ENCODE measurements around the gene PCGF2.

The PCGF2 gene

DNA sequence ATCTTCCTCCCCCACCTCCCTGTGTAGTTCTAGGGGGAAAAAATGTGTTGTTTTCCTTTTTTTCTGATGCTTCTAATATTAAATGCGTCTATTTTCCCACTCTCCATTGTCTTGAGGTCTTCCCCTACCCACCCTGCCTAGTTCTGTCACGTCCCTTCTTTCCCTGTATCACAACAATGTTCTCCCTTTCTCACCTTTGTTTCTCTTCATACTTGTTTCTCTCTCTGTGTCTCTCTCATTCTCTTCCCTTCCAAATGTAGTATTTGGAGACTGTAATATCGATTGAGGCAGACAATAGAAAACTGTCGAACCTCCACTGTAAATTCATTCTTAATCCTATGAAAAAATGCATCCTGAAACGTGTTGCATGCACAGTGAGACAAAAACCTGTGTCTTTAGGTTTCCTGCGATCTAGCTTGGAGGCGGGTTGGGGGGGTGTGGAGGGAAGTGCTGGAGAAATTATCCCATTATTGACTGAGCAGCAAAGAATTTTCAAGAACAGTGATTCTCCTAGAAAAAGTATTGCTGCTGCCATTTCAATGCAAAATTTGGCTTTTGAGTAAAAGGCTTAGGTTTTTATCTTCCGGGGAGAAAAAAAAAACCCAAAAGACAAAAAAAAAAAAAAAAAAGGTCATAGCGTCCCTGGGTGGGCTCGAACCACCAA is 3.1 kb upstream of the PCGF2 start (continued):
- TF ChIP-seq, protein P1, sequence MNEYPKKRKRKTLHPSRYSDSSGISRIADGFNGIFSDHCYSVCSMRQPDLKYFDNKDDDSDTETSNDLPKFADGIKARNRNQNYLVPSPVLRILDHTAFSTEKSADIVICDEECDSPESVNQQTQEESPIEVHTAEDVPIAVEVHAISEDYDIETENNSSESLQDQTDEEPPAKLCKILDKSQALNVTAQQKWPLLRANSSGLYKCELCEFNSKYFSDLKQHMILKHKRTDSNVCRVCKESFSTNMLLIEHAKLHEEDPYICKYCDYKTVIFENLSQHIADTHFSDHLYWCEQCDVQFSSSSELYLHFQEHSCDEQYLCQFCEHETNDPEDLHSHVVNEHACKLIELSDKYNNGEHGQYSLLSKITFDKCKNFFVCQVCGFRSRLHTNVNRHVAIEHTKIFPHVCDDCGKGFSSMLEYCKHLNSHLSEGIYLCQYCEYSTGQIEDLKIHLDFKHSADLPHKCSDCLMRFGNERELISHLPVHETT (tag by site-specific recombination; IDR thresholded peaks at IDR 0.05), result 0 out of 2 replicates have a peak, but pooled peaks have one; percentile 64
- no peak for TF ChIP-seq ZNF658 (tag by site-specific recombination; IDR thresholded peaks at IDR 0.05)
- TF ChIP-seq ZNF169 (tag by site-specific recombination; IDR thresholded peaks at IDR 0.05), result no peak
- no peak for TF ChIP-seq SP2 (tag by site-specific recombination; IDR thresholded peaks at IDR 0.05)
- no peak for TF ChIP-seq ZNF23 (tag by site-specific recombination; IDR thresholded peaks at IDR 0.05; ENCODE audit: borderline replicate concordance)
- no peak for TF ChIP-seq ZNF174 (tag by site-specific recombination; IDR thresholded peaks at IDR 0.05)
- no peak for TF ChIP-seq MYNN (tag by site-specific recombination; IDR thresholded peaks at IDR 0.05; ENCODE audit: borderline replicate concordance)
- no peak for TF ChIP-seq ZNF138 (tag by site-specific recombination; IDR thresholded peaks at IDR 0.05; ENCODE audit: borderline replicate concordance)
- TF ChIP-seq ZSCAN16 (tag by site-specific recombination; IDR thresholded peaks at IDR 0.05), result no peak
- TF ChIP-seq GFI1B (tag by site-specific recombination; IDR thresholded peaks at IDR 0.05), result no peak
- TF ChIP-seq KLF10 (tag by site-specific recombination; IDR thresholded peaks at IDR 0.05), result 0 out of 2 replicates have a peak, but pooled peaks have one; percentile 68

DNA sequence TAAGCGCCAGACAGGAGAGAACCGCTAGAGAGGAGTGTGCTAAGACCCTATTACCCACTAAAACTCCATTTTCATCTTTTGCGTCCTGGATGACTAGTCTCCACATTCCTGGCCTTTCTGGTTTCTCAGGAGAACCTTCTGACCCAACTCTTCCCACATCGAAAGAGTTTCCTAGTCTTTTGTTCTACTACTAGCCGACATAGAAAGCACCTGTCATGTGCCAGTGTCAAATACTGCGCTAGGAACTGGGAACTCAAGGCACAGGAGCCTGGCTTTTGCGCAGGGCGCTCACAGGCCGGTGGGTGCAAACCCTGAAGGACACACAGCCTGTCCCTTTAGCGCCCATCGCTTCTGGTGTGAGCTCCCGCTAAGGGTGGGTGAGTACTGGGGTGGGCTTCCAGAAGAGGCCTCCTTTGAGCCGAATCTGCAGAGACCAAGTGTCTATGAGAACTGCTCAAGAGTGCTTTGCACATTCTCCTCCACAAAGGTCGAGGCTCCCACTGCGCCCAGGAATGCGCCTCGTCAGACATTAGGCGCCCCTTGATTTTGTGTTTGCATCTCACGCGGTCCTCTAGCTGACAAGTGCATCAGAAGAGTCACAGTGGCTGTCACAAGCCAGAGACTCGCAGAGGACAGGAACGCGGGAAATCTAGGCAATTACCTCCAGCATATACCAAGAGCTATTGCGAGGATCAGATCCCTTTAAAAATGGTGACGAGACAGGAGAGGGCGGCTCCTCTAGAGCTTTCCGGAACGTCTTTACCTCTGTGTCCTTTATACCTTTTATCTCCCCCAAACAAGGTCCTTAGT is 2.4 kb upstream of the PCGF2 start:
- H3K4me1 ChIP-seq (ENCODE audit: control insufficient read depth, insufficient read depth, low read length), result peaks cover 25% of the 10 kb centered on the region
- ChIA-PET POLR2A (interaction anchor here (0.9 to 2.8 kb wide), 3 partner anchors 16 to 59 kb away, joined by 6 to 20 read pairs (median 8); partner anchors contain the start of gene MLLT6), CTCF (interaction anchor here (0.8 to 1.0 kb wide), 2 partner anchors 16 to 88 kb away, joined by 3 to 4 read pairs; no protein-coding TSS in a partner anchor)
- H3K9me3 ChIP-seq (ENCODE audit: control insufficient read depth, insufficient read depth, low read depth, low read length), result no peaks in the 10 kb centered on the region
- TF ChIP-seq KLF9 (tag by site-specific recombination; IDR thresholded peaks at IDR 0.05; ENCODE audit: low read depth) (no peak), ZSCAN16 (tag by site-specific recombination; IDR thresholded peaks at IDR 0.05) (no peak), TRIM28 (IDR thresholded peaks at IDR 0.05; ENCODE audit: borderline replicate concordance, low read length) (no peak), ZNF660 (tag by site-specific recombination; IDR thresholded peaks at IDR 0.05) (no peak), HOXA7 (CRISPR knock-in tag; IDR thresholded peaks at IDR 0.05; ENCODE audit: borderline replicate concordance) (no peak), ZNF10 (tag by site-specific recombination; IDR thresholded peaks at IDR 0.05) (no peak), ZNF37A (tag by site-specific recombination; IDR thresholded peaks at IDR 0.05) (no peak), ZNF132 (tag by site-specific recombination; IDR thresholded peaks at IDR 0.05; ENCODE audit: borderline replicate concordance) (no peak), MEIS1 (CRISPR knock-in tag; IDR thresholded peaks at IDR 0.05; ENCODE audit: borderline replicate concordance) (no peak), ZNF202 (tag by site-specific recombination; IDR thresholded peaks at IDR 0.05; ENCODE audit: borderline replicate concordance) (no peak), ZNF623 (tag by site-specific recombination; IDR thresholded peaks at IDR 0.05) (no peak), ZNF146 (tag by site-specific recombination; IDR thresholded peaks at IDR 0.05) (no peak), SCRT2 (tag by site-specific recombination; IDR thresholded peaks at IDR 0.05) (no peak), ZNF792 (tag by site-specific recombination; IDR thresholded peaks at IDR 0.05) (no peak), ZNF335 (tag by site-specific recombination; conservative IDR thresholded peaks at IDR 0.05) (no peak), ZNF292 (tag by site-specific recombination; IDR thresholded peaks at IDR 0.05; ENCODE audit: borderline replicate concordance, low read depth) (no peak), ZBTB48 (tag by site-specific recombination; IDR thresholded peaks at IDR 0.05) (no peak)
- TF ChIP-seq, protein P2, sequence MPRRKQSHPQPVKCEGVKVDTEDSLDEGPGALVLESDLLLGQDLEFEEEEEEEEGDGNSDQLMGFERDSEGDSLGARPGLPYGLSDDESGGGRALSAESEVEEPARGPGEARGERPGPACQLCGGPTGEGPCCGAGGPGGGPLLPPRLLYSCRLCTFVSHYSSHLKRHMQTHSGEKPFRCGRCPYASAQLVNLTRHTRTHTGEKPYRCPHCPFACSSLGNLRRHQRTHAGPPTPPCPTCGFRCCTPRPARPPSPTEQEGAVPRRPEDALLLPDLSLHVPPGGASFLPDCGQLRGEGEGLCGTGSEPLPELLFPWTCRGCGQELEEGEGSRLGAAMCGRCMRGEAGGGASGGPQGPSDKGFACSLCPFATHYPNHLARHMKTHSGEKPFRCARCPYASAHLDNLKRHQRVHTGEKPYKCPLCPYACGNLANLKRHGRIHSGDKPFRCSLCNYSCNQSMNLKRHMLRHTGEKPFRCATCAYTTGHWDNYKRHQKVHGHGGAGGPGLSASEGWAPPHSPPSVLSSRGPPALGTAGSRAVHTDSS (tag by site-specific recombination; IDR thresholded peaks at IDR 0.05), result no peak
- TF ChIP-seq, protein P3, sequence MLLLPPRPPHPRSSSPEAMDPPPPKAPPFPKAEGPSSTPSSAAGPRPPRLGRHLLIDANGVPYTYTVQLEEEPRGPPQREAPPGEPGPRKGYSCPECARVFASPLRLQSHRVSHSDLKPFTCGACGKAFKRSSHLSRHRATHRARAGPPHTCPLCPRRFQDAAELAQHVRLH (tag by site-specific recombination; IDR thresholded peaks at IDR 0.05), result no peak
- H3K27ac ChIP-seq (ENCODE audit: extremely low read depth, low read depth, low read length), result peak overlapping the region; percentile 89; the same call in 1 of the 2 replicates
- H3K4me3 ChIP-seq (ENCODE audit: low read depth, low read length), result no peak overlapping the region
- peaks cover 18 to 19% of the 10 kb centered on the region in 2 experiments for H3K36me3 ChIP-seq (ENCODE audit: control insufficient read depth in 2 of 2, insufficient read depth in 1 of 2, low read length in 2 of 2)
